HFF-Myc (cell line): Measurements from ENCODE around the gene CEP152.

Source experiments
- DNase-seq: peaks from one replicate; pipeline ENCODE4 v3.0.0-alpha.2; 2011; ENCODE audit warnings: low read depth; ENCODE audit errors: extremely low read depth
- H3K4me3 ChIP-seq: replicated peaks from 2 replicates; pipeline ENCODE4 v1.5.1; 2011; ENCODE audit warnings: low read depth, mild to moderate bottlenecking, control low read depth, low read length
- CTCF ChIP-seq: IDR thresholded peaks from 2 replicates; pipeline ENCODE4 v1.5.1; 2012; ENCODE audit warnings: mild to moderate bottlenecking, low read depth, low read length, control low read depth; ENCODE audit errors: missing control alignments

Gene CEP152

GRCh38 chr15:48785195-48785594 lies 25.7 kb downstream of the CEP152 start:
- TF ChIP-seq CTCF = no peak
- no peak for DNase-seq
- no peak overlapping the region for H3K4me3 ChIP-seq

- no peak for DNase-seq
- TF ChIP-seq CTCF = no peak
- no peak overlapping the region for H3K4me3 ChIP-seq
These were observed 26.1 kb downstream of the CEP152 start for GRCh38 chr15:48784756-48785155.

GRCh38 chr15:48782911-48783310 lies 28.0 kb downstream of the CEP152 start:
- no peak overlapping the region for H3K4me3 ChIP-seq
- TF ChIP-seq CTCF = no peak
- DNase-seq = no peak

- no peak overlapping the region for H3K4me3 ChIP-seq
- DNase-seq = no peak
- TF ChIP-seq CTCF = no peak
These were observed 29.3 kb downstream of the CEP152 start for GRCh38 chr15:48781481-48782081.

- no peak for TF ChIP-seq CTCF
- H3K4me3 ChIP-seq = no peak overlapping the region
- DNase-seq = no peak
These were observed 29.9 kb downstream of the CEP152 start for GRCh38 chr15:48781017-48781416.

GRCh38 chr15:48778331-48778730 lies 32.5 kb downstream of the CEP152 start:
- no peak for TF ChIP-seq CTCF
- no peak overlapping the region for H3K4me3 ChIP-seq
- DNase-seq = no peak

GRCh38 chr15:48777645-48778330 lies 33.1 kb downstream of the CEP152 start:
- no peak for TF ChIP-seq CTCF
- H3K4me3 ChIP-seq = no peak overlapping the region
- no peak for DNase-seq
